AG09309 (cell line): Measurements from ENCODE around the gene KLK15.

Experiments used
- DNase-seq: peaks from one replicate; pipeline ENCODE4 v3.0.0-alpha.2; 2010; ENCODE audit warnings: low read depth
- H3K4me3 ChIP-seq: 2 replicates; pipeline ENCODE4 v1.5.1; 2011; ENCODE audit warnings: mild to moderate bottlenecking, low read depth, low read length, moderate library complexity; ENCODE audit not compliant: control insufficient read depth
- TF ChIP-seq, protein P1 (sequence below): IDR thresholded peaks from 2 replicates; pipeline ENCODE4 v1.5.1; 2011; ENCODE audit warnings: mild to moderate bottlenecking, low read depth, low read length, inconsistent platforms; ENCODE audit not compliant: insufficient read depth, control insufficient read depth; ENCODE audit errors: missing control alignments

KLK15 gene

DNA sequence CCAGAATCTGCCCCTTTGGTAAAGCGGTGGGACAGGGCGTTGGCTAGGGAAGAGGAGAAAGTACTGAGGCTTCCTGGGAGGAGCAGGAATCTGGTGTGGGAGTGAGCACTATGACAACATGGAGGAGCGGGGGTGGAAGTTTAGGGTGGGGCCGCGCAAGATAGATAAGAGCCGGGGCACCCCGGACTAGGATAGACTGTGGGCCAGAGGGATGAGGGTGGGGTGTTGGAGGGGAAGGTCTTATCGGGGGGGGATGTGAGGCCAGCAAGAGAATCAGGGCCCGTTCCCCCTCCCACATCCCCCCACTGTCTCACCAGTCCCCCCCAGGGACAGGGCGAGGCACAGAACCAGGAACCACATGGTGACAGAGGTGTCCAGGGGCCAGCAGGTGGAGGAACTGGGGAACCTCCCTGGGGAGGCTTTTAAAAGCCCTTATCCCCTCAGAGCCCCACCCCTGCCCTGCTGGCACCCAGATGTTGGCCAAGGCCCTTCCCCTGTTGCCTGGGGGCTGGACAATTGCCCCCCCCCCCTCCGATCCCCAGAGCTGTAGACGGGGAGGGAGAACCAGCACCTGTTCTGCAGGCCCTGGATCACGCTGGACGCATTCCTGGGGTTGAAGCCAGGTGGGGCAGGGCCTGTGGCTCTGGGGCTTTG is 9.9 kb downstream of the KLK15 start, which contains the start of gene KLK1:
TSS of gene KLK1 (minus strand) at position 399 of the 654 bp plus-strand sequence. CDS start at position 360, 39 bp downstream.
- H3K4me3 ChIP-seq, result no peak within 1 kb of the TSS
- no peak for DNase-seq
- TF ChIP-seq, protein P1, sequence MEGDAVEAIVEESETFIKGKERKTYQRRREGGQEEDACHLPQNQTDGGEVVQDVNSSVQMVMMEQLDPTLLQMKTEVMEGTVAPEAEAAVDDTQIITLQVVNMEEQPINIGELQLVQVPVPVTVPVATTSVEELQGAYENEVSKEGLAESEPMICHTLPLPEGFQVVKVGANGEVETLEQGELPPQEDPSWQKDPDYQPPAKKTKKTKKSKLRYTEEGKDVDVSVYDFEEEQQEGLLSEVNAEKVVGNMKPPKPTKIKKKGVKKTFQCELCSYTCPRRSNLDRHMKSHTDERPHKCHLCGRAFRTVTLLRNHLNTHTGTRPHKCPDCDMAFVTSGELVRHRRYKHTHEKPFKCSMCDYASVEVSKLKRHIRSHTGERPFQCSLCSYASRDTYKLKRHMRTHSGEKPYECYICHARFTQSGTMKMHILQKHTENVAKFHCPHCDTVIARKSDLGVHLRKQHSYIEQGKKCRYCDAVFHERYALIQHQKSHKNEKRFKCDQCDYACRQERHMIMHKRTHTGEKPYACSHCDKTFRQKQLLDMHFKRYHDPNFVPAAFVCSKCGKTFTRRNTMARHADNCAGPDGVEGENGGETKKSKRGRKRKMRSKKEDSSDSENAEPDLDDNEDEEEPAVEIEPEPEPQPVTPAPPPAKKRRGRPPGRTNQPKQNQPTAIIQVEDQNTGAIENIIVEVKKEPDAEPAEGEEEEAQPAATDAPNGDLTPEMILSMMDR, result no peak

- TF ChIP-seq, protein P1, result no peak
- no peak overlapping the region for H3K4me3 ChIP-seq
- no peak for DNase-seq
Observed at GRCh38 chr19:50822661-50823208, 10.6 kb downstream of the KLK15 start.

DNA sequence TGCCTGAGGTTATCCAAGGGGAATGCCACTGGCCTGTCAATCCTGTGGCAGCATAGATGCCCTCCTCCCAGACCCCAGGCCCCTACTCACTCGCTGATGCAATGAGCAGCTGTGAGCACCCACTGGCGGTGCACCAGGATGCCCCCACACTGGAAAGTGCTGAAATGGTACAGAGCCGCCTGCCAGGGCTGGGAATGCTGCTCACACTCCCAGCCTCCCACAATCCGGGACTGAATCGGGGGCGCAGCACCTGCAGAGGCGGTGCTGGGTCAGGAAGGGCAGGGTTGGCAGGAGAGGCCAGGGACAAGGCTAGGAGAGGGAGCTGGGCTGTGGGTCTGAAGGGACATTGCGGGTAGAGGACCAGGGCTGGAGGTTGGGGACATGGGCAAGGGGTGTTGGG is 11.8 kb downstream of the KLK15 start:
- no peak overlapping the region for H3K4me3 ChIP-seq
- DNase-seq, result no peak

DNA sequence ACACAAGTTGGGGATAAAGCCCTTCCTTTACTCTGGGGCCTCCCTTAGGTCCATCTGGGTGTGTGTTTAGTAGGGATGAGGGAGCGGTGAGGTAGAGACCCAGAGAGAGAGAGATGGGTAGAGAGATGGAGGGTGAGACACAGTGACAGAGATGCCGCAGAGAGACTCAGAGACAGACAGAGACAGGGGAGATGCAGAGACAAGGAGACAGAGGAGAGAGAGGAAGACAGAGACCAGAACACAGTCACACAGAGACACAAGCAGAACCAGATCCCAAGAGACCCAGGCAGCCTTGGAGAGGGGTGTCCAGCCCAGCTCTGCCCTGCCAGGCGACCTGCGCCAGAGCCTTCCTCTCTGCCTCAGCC is 12.1 kb downstream of the KLK15 start:
- TF ChIP-seq, protein P1, result no peak
- DNase-seq, result no peak
- no peak overlapping the region for H3K4me3 ChIP-seq

More for the DNA sequence above, 11.8 kb downstream of the KLK15 start:
- TF ChIP-seq, protein P1, result no peak

GRCh38 chr19:50820549-50821247 is 12.7 kb downstream of the KLK15 start:
- no peak for DNase-seq
- TF ChIP-seq, protein P1, result no peak
- H3K4me3 ChIP-seq, result no peak overlapping the region

- no peak overlapping the region for H3K4me3 ChIP-seq
- TF ChIP-seq, protein P1, result no peak
- no peak for DNase-seq
Observed at GRCh38 chr19:50820086-50820485, 13.3 kb downstream of the KLK15 start.
